Neural progenitor cell (in vitro differentiated cells): Measurements from ENCODE around the gene GORASP1. TPM values are rescaled to one million over a fixed set of nuclear protein-coding genes. Genes with fewer than 3 reads are reported as not detected.

ENCODE experiments used
- DNase-seq: peaks from one replicate; pipeline ENCODE4 v3.0.0-alpha.2; 2016; ENCODE audit warnings: low spot score
- H2AFZ ChIP-seq: fragments of 200-600 bp; sonication (generic); replicated peaks from 2 replicates; pipeline ENCODE4 v1.6.1; 2016; ENCODE audit warnings: antibody characterized with exemption
- H3F3A ChIP-seq: fragments of 200-600 bp; sonication (generic); 2 replicates; pipeline ENCODE4 v1.6.1; 2016; ENCODE audit warnings: antibody characterized with exemption, low read depth
- H3K27ac ChIP-seq: fragments of 200-600 bp; sonication (generic); 2 replicates; pipeline ENCODE4 v1.5.1; 2016; ENCODE audit warnings: mild to moderate bottlenecking
- H3K27me3 ChIP-seq: fragments of 200-600 bp; sonication (generic); 2 replicates; pipeline ENCODE4 v1.6.1; 2016; ENCODE audit warnings: mild to moderate bottlenecking, moderate library complexity
- H3K36me3 ChIP-seq: fragments of 200-600 bp; sonication (generic); 2 replicates; pipeline ENCODE4 v1.5.1; 2016
- H3K4me1 ChIP-seq: fragments of 200-600 bp; sonication (generic); 2 replicates; pipeline ENCODE4 v1.6.1; 2016; ENCODE audit warnings: mixed run types
- H3K4me2 ChIP-seq: fragments of 200-600 bp; sonication (generic); 2 replicates; pipeline ENCODE4 v1.6.1; 2016
- H3K4me3 ChIP-seq: fragments of 200-600 bp; sonication (generic); 2 replicates; pipeline ENCODE4 v1.5.1; 2016
- H3K79me2 ChIP-seq: fragments of 200-600 bp; sonication (generic); 2 replicates; pipeline ENCODE4 v1.6.1; 2016; ENCODE audit warnings: low read depth
- H3K9ac ChIP-seq: fragments of 200-600 bp; sonication (generic); 2 replicates; pipeline ENCODE4 v1.6.1; 2016
- H3K9me3 ChIP-seq: fragments of 200-600 bp; sonication (generic); 2 replicates; pipeline ENCODE4 v1.5.1; 2016; ENCODE audit warnings: low read depth
- H4K20me1 ChIP-seq: fragments of 200-600 bp; sonication (generic); 2 replicates; pipeline ENCODE4 v1.6.1; 2016; ENCODE audit warnings: low read depth
- H3K27ac Mint-ChIP-seq: 3 replicates; pipeline ENCODE4 v1.8.0; 2021; ENCODE audit warnings: mixed read lengths
- H3K27me3 Mint-ChIP-seq: 2 replicates; pipeline ENCODE4 v1.8.0; 2022; ENCODE audit warnings: low read depth, mild to moderate bottlenecking, inconsistent platforms, moderate library complexity, mixed read lengths; ENCODE audit not compliant: insufficient read depth
- H3K36me3 Mint-ChIP-seq: 3 replicates; pipeline ENCODE4 v1.8.0; 2021; ENCODE audit warnings: mixed read lengths
- H3K4me1 Mint-ChIP-seq: 3 replicates; pipeline ENCODE4 v1.8.0; 2021; ENCODE audit warnings: mixed read lengths
- H3K4me3 Mint-ChIP-seq: 3 replicates; pipeline ENCODE4 v1.8.0; 2021; ENCODE audit warnings: mild to moderate bottlenecking, moderate library complexity, mixed read lengths
- H3K9me3 Mint-ChIP-seq: 3 replicates; pipeline ENCODE4 v1.8.0; 2020; ENCODE audit warnings: mixed read lengths
- EZH2 ChIP-seq: fragments of 200-600 bp; sonication (generic); IDR thresholded peaks from 2 replicates; pipeline ENCODE4 v1.6.1; 2017; ENCODE audit warnings: antibody characterized with exemption, mild to moderate bottlenecking, moderate library complexity
- EZH2phosphoT487 ChIP-seq: fragments of 200-600 bp; sonication (generic); IDR thresholded peaks from 2 replicates; pipeline ENCODE4 v1.6.1; 2017; ENCODE audit warnings: antibody characterized with exemption
- total RNA-seq: library from RNA; depleted of rRNA; stranded (reverse); fragments of >200 nt; gene quantifications from 2 replicates; pipeline ENCODE4 v1.2.3, GENCODE V29; 2015; ENCODE audit warnings: low replicate concordance
- TF ChIP-seq, protein P1 (sequence below): fragments of 200-600 bp; sonication (generic); IDR thresholded peaks from 2 replicates; pipeline ENCODE4 v1.5.1; 2017; ENCODE audit warnings: antibody characterized with exemption, mild to moderate bottlenecking

The GORASP1 gene
- total RNA-seq, 1 donor from 2014 or later = 18.0 TPM

DNA sequence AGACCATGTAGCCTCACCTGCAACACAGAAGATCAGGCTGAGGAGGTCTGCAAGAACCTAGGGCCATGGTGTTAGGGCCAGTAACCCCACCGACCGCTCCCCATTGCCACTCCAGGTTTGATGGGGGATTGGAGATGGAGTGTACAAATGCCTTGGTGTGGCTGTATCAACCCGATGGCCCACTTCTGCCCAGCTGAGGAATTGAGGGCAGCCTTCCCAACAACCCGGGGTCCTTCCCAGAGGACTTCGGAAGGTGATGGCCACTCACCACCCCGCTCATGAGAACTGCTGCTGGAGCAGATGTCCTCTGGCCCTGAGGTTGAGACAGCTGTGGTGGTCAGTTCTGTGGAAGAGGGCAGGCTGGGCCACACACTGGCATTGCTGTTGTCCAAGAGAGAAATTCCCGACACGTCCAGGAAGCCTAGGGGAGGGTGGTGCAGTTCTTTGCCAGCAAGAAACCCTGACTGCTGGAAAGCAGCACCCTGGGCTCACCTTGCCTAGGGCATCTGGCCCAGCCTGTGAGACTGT, 8.9 kb downstream of the GORASP1 start:
- Mint-ChIP-seq H3K36me3 (peaks cover 27% of the 10 kb centered on the region), H3K9me3 (no peaks in the 10 kb centered on the region), H3K27me3 (no peaks in the 10 kb centered on the region), H3K4me3 (no peak overlapping the region), H3K4me1 (peaks cover 6% of the 10 kb centered on the region), H3K27ac (no peak overlapping the region)
- Histone ChIP-seq H3K36me3 (no peaks in the 10 kb centered on the region), H3K79me2 (no peaks in the 10 kb centered on the region), H3K27me3 (no peaks in the 10 kb centered on the region), H2AFZ (no peak overlapping the region), H3K27ac (no peak overlapping the region), H3K9me3 (no peaks in the 10 kb centered on the region), H3K4me2 (no peak overlapping the region), H3F3A (no peaks in the 10 kb centered on the region), H3K4me3 (no peak overlapping the region), H3K9ac (no peak overlapping the region), H4K20me1 (peaks cover 3% of the 10 kb centered on the region), H3K4me1 (no peaks in the 10 kb centered on the region)
- no peak for DNase-seq
- TF ChIP-seq EZH2 (no peak), EZH2phosphoT487 (no peak)
- TF ChIP-seq, protein P1, sequence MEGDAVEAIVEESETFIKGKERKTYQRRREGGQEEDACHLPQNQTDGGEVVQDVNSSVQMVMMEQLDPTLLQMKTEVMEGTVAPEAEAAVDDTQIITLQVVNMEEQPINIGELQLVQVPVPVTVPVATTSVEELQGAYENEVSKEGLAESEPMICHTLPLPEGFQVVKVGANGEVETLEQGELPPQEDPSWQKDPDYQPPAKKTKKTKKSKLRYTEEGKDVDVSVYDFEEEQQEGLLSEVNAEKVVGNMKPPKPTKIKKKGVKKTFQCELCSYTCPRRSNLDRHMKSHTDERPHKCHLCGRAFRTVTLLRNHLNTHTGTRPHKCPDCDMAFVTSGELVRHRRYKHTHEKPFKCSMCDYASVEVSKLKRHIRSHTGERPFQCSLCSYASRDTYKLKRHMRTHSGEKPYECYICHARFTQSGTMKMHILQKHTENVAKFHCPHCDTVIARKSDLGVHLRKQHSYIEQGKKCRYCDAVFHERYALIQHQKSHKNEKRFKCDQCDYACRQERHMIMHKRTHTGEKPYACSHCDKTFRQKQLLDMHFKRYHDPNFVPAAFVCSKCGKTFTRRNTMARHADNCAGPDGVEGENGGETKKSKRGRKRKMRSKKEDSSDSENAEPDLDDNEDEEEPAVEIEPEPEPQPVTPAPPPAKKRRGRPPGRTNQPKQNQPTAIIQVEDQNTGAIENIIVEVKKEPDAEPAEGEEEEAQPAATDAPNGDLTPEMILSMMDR = no peak

DNA sequence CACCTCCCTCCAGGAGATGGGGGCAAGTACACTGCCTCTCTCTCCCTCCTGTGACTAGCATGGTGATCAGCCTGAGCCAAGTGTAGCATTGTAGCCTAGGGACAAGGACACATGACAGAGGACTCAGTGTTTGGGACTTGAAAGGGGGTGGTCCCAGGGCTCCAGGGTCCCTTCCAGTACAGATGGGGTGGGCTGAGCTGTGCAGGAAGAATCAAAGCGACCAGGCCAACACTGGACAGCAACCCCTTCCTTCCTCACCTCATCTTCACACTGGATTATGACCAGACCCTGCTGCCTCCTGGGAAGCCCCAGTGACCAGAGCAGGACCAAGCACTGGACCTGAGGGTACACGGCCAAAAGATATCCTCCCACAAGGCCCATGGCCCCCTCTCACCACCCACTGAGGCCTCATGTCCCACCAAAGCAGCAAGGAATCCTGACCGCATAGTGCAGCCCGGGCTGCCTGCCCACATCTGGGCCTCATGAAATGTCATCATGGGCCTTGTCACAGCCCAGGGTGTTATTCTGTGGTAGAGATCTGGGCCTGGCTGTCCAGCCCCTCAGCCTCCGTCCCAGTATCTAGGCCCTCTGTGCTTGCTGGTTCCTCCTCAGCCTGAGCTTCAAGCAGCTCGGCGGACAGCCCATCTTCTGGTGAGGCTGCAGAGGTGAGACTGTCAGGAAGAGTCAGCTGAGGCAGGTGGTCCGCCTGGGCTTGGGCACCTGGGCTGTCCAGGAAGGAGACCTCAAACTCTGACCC, 9.5 kb downstream of the GORASP1 start:
- H3K36me3 Mint-ChIP-seq = peaks cover 27% of the 10 kb centered on the region
- Histone ChIP-seq H3K36me3 (no peaks in the 10 kb centered on the region), H4K20me1 (peaks cover 3% of the 10 kb centered on the region), H3K27me3 (no peaks in the 10 kb centered on the region), H2AFZ (no peak overlapping the region), H3K27ac (no peak overlapping the region), H3K9me3 (no peaks in the 10 kb centered on the region), H3K79me2 (no peaks in the 10 kb centered on the region), H3F3A (no peaks in the 10 kb centered on the region), H3K9ac (no peak overlapping the region), H3K4me2 (no peak overlapping the region), H3K4me3 (no peak overlapping the region), H3K4me1 (no peaks in the 10 kb centered on the region)
- TF ChIP-seq EZH2 (no peak), EZH2phosphoT487 (no peak)
- TF ChIP-seq, protein P1 = no peak
- DNase-seq = no peak
- no peaks in the 10 kb centered on the region for H3K27me3 Mint-ChIP-seq
- no peak overlapping the region for H3K4me3 Mint-ChIP-seq
- H3K27ac Mint-ChIP-seq = peak overlapping the region; percentile 63
- H3K9me3 Mint-ChIP-seq = no peaks in the 10 kb centered on the region
- peaks cover 6% of the 10 kb centered on the region for H3K4me1 Mint-ChIP-seq

DNA sequence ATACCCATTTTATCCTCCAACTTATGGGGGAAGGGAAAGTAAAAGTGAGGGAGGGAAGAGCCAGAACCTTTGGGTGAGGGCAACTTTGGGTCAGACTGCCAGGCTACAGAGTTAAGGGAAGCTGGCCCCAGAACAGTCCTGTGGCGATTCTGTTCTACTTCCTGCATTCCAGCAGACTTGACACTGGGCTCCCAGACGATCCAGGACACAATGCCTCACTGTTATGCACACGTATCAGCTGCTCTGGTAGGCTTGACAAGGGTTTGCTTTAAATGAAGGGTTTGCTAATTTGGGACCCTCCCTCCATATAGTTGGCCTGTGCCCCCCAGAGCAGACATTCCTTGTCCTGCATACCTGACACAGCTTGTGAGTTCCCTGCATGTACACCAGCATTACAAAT, 10.7 kb downstream of the GORASP1 start:
- TF ChIP-seq EZH2 = no peak
- TF ChIP-seq, protein P1 = no peak
- no peak for TF ChIP-seq EZH2phosphoT487
- H4K20me1 ChIP-seq = peaks cover 3% of the 10 kb centered on the region
- H3K79me2 ChIP-seq = no peaks in the 10 kb centered on the region
- H3K4me1 ChIP-seq = no peaks in the 10 kb centered on the region
- H3K9me3 Mint-ChIP-seq = no peaks in the 10 kb centered on the region
- peaks cover 27% of the 10 kb centered on the region for H3K36me3 Mint-ChIP-seq
- no peaks in the 10 kb centered on the region for H3F3A ChIP-seq
- H3K9ac ChIP-seq = no peak overlapping the region
- no peaks in the 10 kb centered on the region for H3K27me3 Mint-ChIP-seq
- H3K4me1 Mint-ChIP-seq = peaks cover 6% of the 10 kb centered on the region
- no peak overlapping the region for H3K4me3 Mint-ChIP-seq
- no peak overlapping the region for H2AFZ ChIP-seq
- H3K36me3 ChIP-seq = no peaks in the 10 kb centered on the region
- no peak overlapping the region for H3K27ac ChIP-seq
- no peaks in the 10 kb centered on the region for H3K27me3 ChIP-seq
- H3K9me3 ChIP-seq = no peaks in the 10 kb centered on the region
- no peak overlapping the region for H3K4me2 ChIP-seq
- DNase-seq = no peak
- no peak overlapping the region for H3K4me3 ChIP-seq
- H3K27ac Mint-ChIP-seq = no peak overlapping the region
